Activated CD8-positive, alpha-beta memory T cell treated with anti-CD3 and anti-CD28 coated beads, Interleukin-2, amount 50 U/mL, for 1 hour (primary cell): ENCODE results near the gene TTC31.

Experiments
- DNase-seq: peaks from one replicate; pipeline ENCODE4 v3.0.0-alpha.2; 2020; ENCODE audit errors: extremely low read depth

Gene TTC31

GRCh38 chr2:74526649-74527230 lies 43.9 kb downstream of the TTC31 start:
- no peak for DNase-seq

GRCh38 chr2:74527741-74528140 lies 44.9 kb downstream of the TTC31 start:
- DNase-seq = no peak

- DNase-seq = no peak
Observed at GRCh38 chr2:74528600-74529356, 45.9 kb downstream of the TTC31 start.

- peak; percentile 61 for DNase-seq
Observed at GRCh38 chr2:74529357-74530238, 46.7 kb downstream of the TTC31 start, which contains the start of the genes AUP1 and HTRA2. TSS of gene AUP1 (minus strand) at chr2:74529706. CDS start at chr2:74529629, 77 bp downstream. TSS of gene HTRA2 (plus strand) at chr2:74529933. CDS start at chr2:74530007, 74 bp downstream.

- DNase-seq = no peak
Observed at GRCh38 chr2:74530239-74531187, 47.6 kb downstream of the TTC31 start.

GRCh38 chr2:74531666-74532065 lies 48.8 kb downstream of the TTC31 start:
- DNase-seq = no peak

- no peak for DNase-seq
Observed at GRCh38 chr2:74532222-74532621, 49.3 kb downstream of the TTC31 start.

GRCh38 chr2:74533464-74533863 lies 50.6 kb downstream of the TTC31 start:
- no peak for DNase-seq

- no peak for DNase-seq
Observed at GRCh38 chr2:74534411-74534810, 51.5 kb downstream of the TTC31 start.

- DNase-seq = no peak
Observed at GRCh38 chr2:74535440-74535965, 52.6 kb downstream of the TTC31 start.

GRCh38 chr2:74536166-74536950 lies 53.5 kb downstream of the TTC31 start:
- no peak for DNase-seq

- no peak for DNase-seq
Observed at GRCh38 chr2:74537140-74537539, 54.3 kb downstream of the TTC31 start.

- DNase-seq = no peak
Observed at GRCh38 chr2:74538881-74539339, 56.0 kb downstream of the TTC31 start.

- DNase-seq = no peak
Observed at GRCh38 chr2:74540291-74540690, 57.4 kb downstream of the TTC31 start.

GRCh38 chr2:74542978-74543377 lies 60.1 kb downstream of the TTC31 start:
- DNase-seq = no peak
